Activated B cell treated with CpG ODN at 0.5 μM for 24 hours (primary cell): ENCODE results near the gene PROKR2. TPM values are rescaled to one million over a fixed set of nuclear protein-coding genes. Genes with fewer than 3 reads are reported as not detected.

Source experiments
- ATAC-seq: fragments of 200-7000 bp; cut with Tn5 transposase; one replicate; pipeline ENCODE4 v1.10.0; 2021; ENCODE audit warnings: low read depth, mild to moderate bottlenecking, moderate library complexity
- CTCF ChIA-PET: fragments of 350-600 bp; sonication (Branson Sonifier 250); formaldehyde crosslinking; loops from one replicate; lab custom pipeline; 2021; ENCODE audit warnings: antibody characterized with exemption; lab: Charles Lee
- POLR2A ChIA-PET: fragments of 350-600 bp; sonication (Branson Sonifier 250); formaldehyde crosslinking; loops from one replicate; lab custom pipeline; 2021; ENCODE audit warnings: antibody characterized with exemption; lab: Charles Lee
- DNase-seq: peaks from one replicate; pipeline ENCODE4 v3.0.0; 2022
- H3K27ac Mint-ChIP-seq: one replicate; pipeline ENCODE4 v1.8.0; 2020; ENCODE audit warnings: mixed read lengths
- H3K27me3 Mint-ChIP-seq: one replicate; pipeline ENCODE4 v1.8.0; 2021; ENCODE audit warnings: mixed read lengths
- H3K36me3 Mint-ChIP-seq: one replicate; pipeline ENCODE4 v1.8.0; 2021; ENCODE audit warnings: low read depth, mixed read lengths
- H3K4me1 Mint-ChIP-seq: one replicate; pipeline ENCODE4 v1.8.0; 2021; ENCODE audit warnings: mixed read lengths
- H3K4me3 Mint-ChIP-seq: one replicate; pipeline ENCODE4 v1.8.0; 2020; ENCODE audit warnings: mild to moderate bottlenecking, mixed read lengths
- H3K9me3 Mint-ChIP-seq: one replicate; pipeline ENCODE4 v1.8.0; 2020; ENCODE audit warnings: mixed read lengths
- intact Hi-C: fragments of 100-400 bp; cut with micrococcal nuclease; formaldehyde crosslinking; loops from one replicate; pipeline ENCODE4 v1.15.1; 2024
- total RNA-seq: library from RNA; stranded (reverse); gene quantifications from 2 replicates; pipeline ENCODE4 v1.2.3, GENCODE V29; 2022
- TF ChIP-seq, protein P1 (sequence below): fragments of 200-600 bp; IDR thresholded peaks from one replicate; pipeline ENCODE4 v1.8.0; 2022; ENCODE audit warnings: antibody characterized with exemption, mild to moderate bottlenecking

Gene PROKR2
- total RNA-seq, 1 donor from 2014 or later, result not detected

DNA sequence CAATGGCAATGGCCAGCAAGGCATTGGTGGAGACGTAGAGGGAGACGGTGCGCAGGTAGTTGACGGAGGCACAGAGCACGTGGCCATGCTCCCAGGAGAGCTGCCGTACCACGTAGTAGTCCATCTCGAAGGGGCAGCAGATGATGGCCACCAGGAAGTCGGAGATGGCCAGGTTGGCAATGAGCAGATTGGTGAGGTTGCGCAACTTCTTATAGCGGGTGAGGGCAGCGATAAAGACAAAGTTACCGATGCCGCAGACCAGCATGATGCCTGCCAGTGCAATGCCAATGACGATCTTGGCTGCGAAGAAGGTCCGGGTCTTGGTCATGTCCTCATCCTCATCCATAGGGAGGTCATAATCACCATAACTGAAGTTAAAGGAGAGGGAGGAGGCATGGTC is 2.8 kb downstream of the PROKR2 start:
- no peak overlapping the region for H3K27ac Mint-ChIP-seq

DNA sequence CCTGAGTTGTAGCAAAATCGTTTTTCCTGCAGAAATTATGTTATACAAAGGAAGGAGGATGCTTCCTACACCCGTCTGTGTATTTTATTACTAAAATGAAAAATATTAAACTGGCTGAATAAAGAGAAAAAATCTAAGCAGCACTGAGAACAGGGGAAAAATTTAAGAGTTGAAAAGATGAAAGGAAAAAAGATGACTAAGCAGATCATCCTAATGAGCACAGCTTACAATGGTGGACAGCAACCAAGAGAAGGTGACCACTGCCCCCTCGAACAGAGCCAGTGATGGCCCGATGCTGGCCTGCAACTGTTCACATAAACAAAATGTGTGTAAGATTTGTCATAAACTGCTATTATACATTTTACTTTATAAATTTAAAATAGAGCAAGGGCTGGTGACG is 4.2 kb downstream of the PROKR2 start:
- Mint-ChIP-seq H3K36me3 (no peaks in the 10 kb centered on the region), H3K27ac (no peak overlapping the region), H3K4me3 (no peak overlapping the region), H3K27me3 (peaks cover 19% of the 10 kb centered on the region), H3K4me1 (no peaks in the 10 kb centered on the region), H3K9me3 (peaks cover 20% of the 10 kb centered on the region)
- POLR2A ChIA-PET, result no interaction called here
- DNase-seq (no peak), ATAC-seq (no peak)
- TF ChIP-seq, protein P1, sequence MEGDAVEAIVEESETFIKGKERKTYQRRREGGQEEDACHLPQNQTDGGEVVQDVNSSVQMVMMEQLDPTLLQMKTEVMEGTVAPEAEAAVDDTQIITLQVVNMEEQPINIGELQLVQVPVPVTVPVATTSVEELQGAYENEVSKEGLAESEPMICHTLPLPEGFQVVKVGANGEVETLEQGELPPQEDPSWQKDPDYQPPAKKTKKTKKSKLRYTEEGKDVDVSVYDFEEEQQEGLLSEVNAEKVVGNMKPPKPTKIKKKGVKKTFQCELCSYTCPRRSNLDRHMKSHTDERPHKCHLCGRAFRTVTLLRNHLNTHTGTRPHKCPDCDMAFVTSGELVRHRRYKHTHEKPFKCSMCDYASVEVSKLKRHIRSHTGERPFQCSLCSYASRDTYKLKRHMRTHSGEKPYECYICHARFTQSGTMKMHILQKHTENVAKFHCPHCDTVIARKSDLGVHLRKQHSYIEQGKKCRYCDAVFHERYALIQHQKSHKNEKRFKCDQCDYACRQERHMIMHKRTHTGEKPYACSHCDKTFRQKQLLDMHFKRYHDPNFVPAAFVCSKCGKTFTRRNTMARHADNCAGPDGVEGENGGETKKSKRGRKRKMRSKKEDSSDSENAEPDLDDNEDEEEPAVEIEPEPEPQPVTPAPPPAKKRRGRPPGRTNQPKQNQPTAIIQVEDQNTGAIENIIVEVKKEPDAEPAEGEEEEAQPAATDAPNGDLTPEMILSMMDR, result no peak
- CTCF ChIA-PET, result no interaction called here
- intact Hi-C loops, result no loop called here

More for the DNA sequence above, 2.8 kb downstream of the PROKR2 start:
- TF ChIP-seq, protein P1, result no peak
- intact Hi-C loops, result no loop called here
- H3K4me1 Mint-ChIP-seq, result no peaks in the 10 kb centered on the region
- DNase-seq (no peak), ATAC-seq (no peak)
- CTCF ChIA-PET, result no interaction called here
- POLR2A ChIA-PET, result no interaction called here
- no peak overlapping the region for H3K4me3 Mint-ChIP-seq
- peaks cover 11% of the 10 kb centered on the region for H3K9me3 Mint-ChIP-seq
- H3K36me3 Mint-ChIP-seq, result no peaks in the 10 kb centered on the region
- peaks cover 33% of the 10 kb centered on the region for H3K27me3 Mint-ChIP-seq

DNA sequence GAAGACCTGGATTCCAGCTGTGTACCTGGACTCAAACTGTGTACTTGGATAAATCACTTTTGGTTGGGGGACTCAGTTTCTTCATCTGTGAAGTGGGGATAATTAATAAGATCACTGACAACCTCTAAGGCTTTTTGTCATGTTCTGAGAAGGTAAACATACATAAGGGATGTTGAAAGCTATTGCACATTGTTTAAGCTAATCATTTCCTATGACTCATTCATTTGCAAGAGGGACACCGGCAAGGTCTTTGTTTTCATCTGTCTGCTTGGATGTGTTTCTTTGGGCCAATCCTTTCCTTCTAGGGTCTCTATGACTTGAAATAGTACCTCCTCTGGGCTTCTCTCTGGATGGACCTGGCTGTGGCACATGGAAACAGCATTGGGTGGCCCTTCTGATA is 6.8 kb downstream of the PROKR2 start:
- no peak for ATAC-seq
- Mint-ChIP-seq H3K36me3 (no peaks in the 10 kb centered on the region), H3K27me3 (peaks cover 13% of the 10 kb centered on the region), H3K27ac (no peak overlapping the region), H3K4me1 (no peaks in the 10 kb centered on the region), H3K9me3 (peaks cover 29% of the 10 kb centered on the region), H3K4me3 (no peak overlapping the region)
- intact Hi-C loops, result no loop called here
- ChIA-PET CTCF (no interaction called here), POLR2A (no interaction called here)
- TF ChIP-seq, protein P1, result no peak
- DNase-seq, result no peak

DNA sequence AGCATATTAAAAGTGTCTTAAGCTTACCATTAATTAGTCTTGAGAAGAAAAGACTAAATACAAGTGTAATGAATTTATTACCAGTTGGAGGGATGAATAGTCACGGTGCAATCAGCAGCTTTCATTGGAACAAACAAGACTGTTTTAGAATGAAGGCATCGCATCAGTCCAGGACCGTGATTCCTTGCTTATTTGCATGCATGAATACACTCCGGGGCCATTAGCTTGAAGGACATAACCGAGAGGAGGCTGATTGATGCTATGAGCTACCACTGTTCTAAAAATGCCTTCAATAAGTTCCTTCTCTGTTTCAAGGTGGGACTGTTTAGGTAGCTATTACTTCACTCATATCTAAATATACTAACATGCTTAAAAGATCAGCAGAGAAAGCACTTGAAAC is 17.9 kb downstream of the PROKR2 start:
- POLR2A ChIA-PET, result no interaction called here
- no peak overlapping the region for H3K27ac Mint-ChIP-seq
- H3K36me3 Mint-ChIP-seq, result no peaks in the 10 kb centered on the region
- H3K4me3 Mint-ChIP-seq, result no peak overlapping the region
- intact Hi-C loops, result no loop called here
- peaks cover 2% of the 10 kb centered on the region for H3K9me3 Mint-ChIP-seq
- CTCF ChIA-PET, result no interaction called here
- DNase-seq (no peak), ATAC-seq (no peak)
- TF ChIP-seq, protein P1, result no peak
- H3K4me1 Mint-ChIP-seq, result no peaks in the 10 kb centered on the region
- peaks cover 22% of the 10 kb centered on the region for H3K27me3 Mint-ChIP-seq

DNA sequence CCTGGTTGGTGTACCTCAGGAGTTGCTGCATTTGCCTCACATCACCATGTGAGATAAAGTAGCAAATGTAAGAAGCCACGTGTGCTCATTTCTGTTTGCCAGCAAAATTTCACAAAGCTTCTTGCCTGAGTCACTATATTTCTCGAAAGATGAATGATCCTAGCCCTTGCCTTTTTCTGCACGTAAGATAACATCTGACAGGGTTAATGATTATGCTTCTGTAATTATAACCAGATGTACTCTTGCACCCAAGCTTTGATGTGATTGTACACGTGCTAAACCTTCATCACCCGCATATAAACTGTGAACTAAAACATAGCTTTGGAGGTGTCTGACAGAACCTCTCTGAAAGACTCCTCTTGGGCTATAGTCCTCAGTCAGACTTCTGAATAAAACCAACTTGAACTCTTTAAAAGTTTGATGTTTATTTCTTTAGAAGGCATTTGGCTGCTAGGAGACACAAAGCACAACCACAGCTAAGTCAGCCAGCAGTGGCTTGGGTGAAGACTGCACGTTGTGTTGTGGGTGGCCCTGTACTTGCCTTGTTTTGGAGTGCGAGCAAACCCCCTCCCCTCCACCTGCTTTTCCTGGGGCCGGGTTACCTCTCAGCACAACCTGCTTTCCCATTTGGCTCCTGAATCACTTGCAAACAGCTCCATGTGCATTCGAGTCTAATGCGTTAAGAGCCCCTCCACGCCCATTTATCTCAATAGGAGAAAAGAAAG is 19.3 kb downstream of the PROKR2 start:
- peaks cover 28% of the 10 kb centered on the region for H3K27me3 Mint-ChIP-seq
- no peak for ATAC-seq
- DNase-seq, result no peak
- ChIA-PET CTCF (no interaction called here), POLR2A (no interaction called here)
- H3K27ac Mint-ChIP-seq, result no peak overlapping the region
- TF ChIP-seq, protein P1, result no peak
- no peak overlapping the region for H3K4me3 Mint-ChIP-seq
- H3K36me3 Mint-ChIP-seq, result no peaks in the 10 kb centered on the region
- no peaks in the 10 kb centered on the region for H3K4me1 Mint-ChIP-seq
- intact Hi-C loops, result no loop called here
- H3K9me3 Mint-ChIP-seq, result no peaks in the 10 kb centered on the region
